ENCODE data around the gene HOPX. TPM values are rescaled to one million over a fixed set of nuclear protein-coding genes. Genes with fewer than 3 reads are reported as not detected.
"Not testable (repeated sequence)": the region's sequence is repeated elsewhere in the genome, so short reads cannot be mapped to it uniquely, and the experiment has no call there.

The HOPX gene
- total and polyA plus RNA-seq, 2 of the 4 experiments (the other 2 are of a cell fraction): 1.3 to 1.7 TPM

GRCh38 chr4:56610170-56610569 lies 70.9 kb downstream of the HOPX start:
- H2BK15ac ChIP-seq (ENCODE audit: low read depth, low read length); H3K36me3 ChIP-seq (ENCODE audit: control insufficient read depth, insufficient read depth, low read length); H2AK5ac ChIP-seq (ENCODE audit: low read depth, low read length); H3K4me1 ChIP-seq (ENCODE audit: control insufficient read depth, insufficient read depth, low read length); CTCF ChIA-PET; H4K91ac ChIP-seq (ENCODE audit: insufficient read depth, low read depth, low read length); H2BK120ac ChIP-seq (ENCODE audit: low read depth, low read length); ATAC-seq (ENCODE audit: low read depth); H3K18ac ChIP-seq (ENCODE audit: low read depth, low read length); DNase-seq; H4K20me1 ChIP-seq (ENCODE audit: insufficient read depth, low read length); H3K56ac ChIP-seq (ENCODE audit: extremely low read depth, insufficient read depth, low read length); H3K4me2 ChIP-seq (ENCODE audit: low read depth, low read length); H4K8ac ChIP-seq (ENCODE audit: low read depth in 2 of 2, low read length in 2 of 2); H4K5ac ChIP-seq (ENCODE audit: low read depth, low read length); H3K9me3 ChIP-seq (ENCODE audit: control insufficient read depth, insufficient read depth, low read length); dilution Hi-C loops (cut with HindIII; ENCODE audit: low sequenced_read_pairs, unreplicated experiment); H2AFZ ChIP-seq (replicated peaks; ENCODE audit: low read length, poor library complexity); BruUV-seq (replicated peaks); H3K14ac ChIP-seq (replicated peaks; ENCODE audit: low read depth, low read length); H3K4me3 ChIP-seq (ENCODE audit: insufficient read depth, low read depth, low read length); H2BK5ac ChIP-seq (ENCODE audit: low read depth, low read length, poor library complexity, severe bottlenecking); H2AK9ac ChIP-seq (replicated peaks; ENCODE audit: low read depth, low read length, poor library complexity); H2BK20ac ChIP-seq (ENCODE audit: low read depth, low read length); intact Hi-C loops (cut with micrococcal nuclease); H3K9me1 ChIP-seq (ENCODE audit: insufficient read depth, low read length); H3K9ac ChIP-seq (ENCODE audit: low read depth, low read length); H3K79me1 ChIP-seq (ENCODE audit: low read depth in 1 of 2, low read length in 2 of 2); H3K27ac ChIP-seq (ENCODE audit: insufficient read depth, low read length); in situ Hi-C loops (cut with MboI; ENCODE audit: low sequenced_read_pairs); H3K27me3 ChIP-seq (ENCODE audit: control insufficient read depth, insufficient read depth, low read length); H3K23ac ChIP-seq (ENCODE audit: low read depth, low read length); H3K4ac ChIP-seq (ENCODE audit: low read depth, low read length); POLR2A ChIA-PET (ENCODE audit: unreplicated experiment): not testable (repeated sequence)
